NB4 (cell line): Measurements from ENCODE around the gene C16orf87.

ENCODE experiments used
- MAX ChIP-seq: IDR thresholded peaks from 2 replicates; pipeline ENCODE4 v1.6.1; 2011; ENCODE audit warnings: low read depth, low read length
- MYC ChIP-seq: IDR thresholded peaks from 2 replicates; pipeline ENCODE4 v1.6.1; 2011; ENCODE audit warnings: low read depth, low read length
- POLR2A ChIP-seq: IDR thresholded peaks from 2 replicates; pipeline ENCODE4 v1.6.1; 2011; ENCODE audit warnings: mild to moderate bottlenecking; ENCODE audit not compliant: insufficient read length; ENCODE audit errors: extremely low read depth
- TF ChIP-seq, protein P1 (sequence below): IDR thresholded peaks from one replicate; pipeline ENCODE4 v1.5.1; 2012; ENCODE audit warnings: low read depth, low read length

DNA sequence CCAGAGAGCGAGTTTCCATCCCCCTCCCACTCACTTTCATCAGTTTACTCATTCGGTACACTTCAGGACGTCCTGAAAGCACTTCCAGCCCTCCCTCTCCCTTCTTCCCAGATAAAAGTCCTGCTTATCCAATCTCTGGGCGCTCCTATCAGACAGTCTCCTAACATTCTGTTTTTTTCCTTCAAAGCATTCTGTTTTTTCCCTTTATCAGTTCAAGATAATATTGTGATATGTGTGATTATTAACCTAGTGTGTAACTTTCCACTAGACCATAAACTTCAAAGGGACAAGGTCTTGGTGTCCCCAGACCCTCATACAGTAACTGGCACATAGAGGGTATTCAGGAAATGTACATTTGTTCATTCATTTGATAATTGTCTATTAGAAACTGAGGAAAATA is 24.4 kb upstream of the C16orf87 start:
- TF ChIP-seq, protein P1, sequence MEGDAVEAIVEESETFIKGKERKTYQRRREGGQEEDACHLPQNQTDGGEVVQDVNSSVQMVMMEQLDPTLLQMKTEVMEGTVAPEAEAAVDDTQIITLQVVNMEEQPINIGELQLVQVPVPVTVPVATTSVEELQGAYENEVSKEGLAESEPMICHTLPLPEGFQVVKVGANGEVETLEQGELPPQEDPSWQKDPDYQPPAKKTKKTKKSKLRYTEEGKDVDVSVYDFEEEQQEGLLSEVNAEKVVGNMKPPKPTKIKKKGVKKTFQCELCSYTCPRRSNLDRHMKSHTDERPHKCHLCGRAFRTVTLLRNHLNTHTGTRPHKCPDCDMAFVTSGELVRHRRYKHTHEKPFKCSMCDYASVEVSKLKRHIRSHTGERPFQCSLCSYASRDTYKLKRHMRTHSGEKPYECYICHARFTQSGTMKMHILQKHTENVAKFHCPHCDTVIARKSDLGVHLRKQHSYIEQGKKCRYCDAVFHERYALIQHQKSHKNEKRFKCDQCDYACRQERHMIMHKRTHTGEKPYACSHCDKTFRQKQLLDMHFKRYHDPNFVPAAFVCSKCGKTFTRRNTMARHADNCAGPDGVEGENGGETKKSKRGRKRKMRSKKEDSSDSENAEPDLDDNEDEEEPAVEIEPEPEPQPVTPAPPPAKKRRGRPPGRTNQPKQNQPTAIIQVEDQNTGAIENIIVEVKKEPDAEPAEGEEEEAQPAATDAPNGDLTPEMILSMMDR, result no peak
- no peak for TF ChIP-seq POLR2A
- TF ChIP-seq MYC, result no peak
- TF ChIP-seq MAX, result no peak
